ENCODE measurements around the gene DDX42. TPM values are rescaled to one million over a fixed set of nuclear protein-coding genes. Genes with fewer than 3 reads are reported as not detected.

DDX42 gene
- total and polyA plus RNA-seq, 9 of the 15 experiments (the other 6 are each of a cell fraction or from before 2014, with no cell fraction given): 16.5 to 149 (median 87.6) TPM

GRCh38 chr17:63842173-63842539 lies 68.2 kb downstream of the DDX42 start (continued):
- no peak for TF ChIP-seq REST (IDR thresholded peaks at IDR 0.05; ENCODE audit: borderline replicate concordance)
- TF ChIP-seq REST (CRISPR knock-in tag; IDR thresholded peaks at IDR 0.05; ENCODE audit: low read depth): no peak
- no peak for TF ChIP-seq BRCA1 (IDR thresholded peaks at IDR 0.05)
- TF ChIP-seq BRCA1 (CRISPR knock-in tag; IDR thresholded peaks at IDR 0.05): no peak
- TF ChIP-seq CBX3 (IDR thresholded peaks at IDR 0.05; ENCODE audit: borderline replicate concordance in 1 of 2, low read length in 2 of 2): no peak
- TF ChIP-seq RBBP5 (IDR thresholded peaks at IDR 0.05; ENCODE audit: borderline replicate concordance, insufficient read depth, low read length, poor library complexity, severe bottlenecking): peak; percentile 41
- no peak for TF ChIP-seq NFXL1 (CRISPR knock-in tag; IDR thresholded peaks at IDR 0.05)
- no peak for TF ChIP-seq JUNB (CRISPR knock-in tag; conservative IDR thresholded peaks at IDR 0.05)
- TF ChIP-seq FOSL1 (tag; conservative IDR thresholded peaks at IDR 0.05): 0 out of 2 replicates have a peak, but pooled peaks have one; percentile 2
- TF ChIP-seq ZNF75A (CRISPR knock-in tag; IDR thresholded peaks at IDR 0.05): no peak
- no peak for TF ChIP-seq SNIP1 (IDR thresholded peaks at IDR 0.05; ENCODE audit: low read depth)
- no peak for TF ChIP-seq HMGN3 (IDR thresholded peaks at IDR 0.05; ENCODE audit: borderline replicate concordance, extremely low read depth, insufficient read length, low read depth, low read length)
- peak; percentile 58; the same call in 1 of the 2 replicates for TF ChIP-seq PHF8 (IDR thresholded peaks at IDR 0.05; ENCODE audit: borderline replicate concordance, low read length)
- no peak for TF ChIP-seq THAP12 (CRISPR knock-in tag; IDR thresholded peaks at IDR 0.05)
- TF ChIP-seq ZNF764 (CRISPR knock-in tag; IDR thresholded peaks at IDR 0.05; ENCODE audit: low read depth): no peak
- TF ChIP-seq ZSCAN29 (IDR thresholded peaks at IDR 0.05): no peak
- no peak for TF ChIP-seq ILF3 (IDR thresholded peaks at IDR 0.05; ENCODE audit: borderline replicate concordance)
- TF ChIP-seq EP300 (IDR thresholded peaks at IDR 0.05; ENCODE audit: low read length): no peak
- no peak for TF ChIP-seq ZNF280A (IDR thresholded peaks at IDR 0.05; ENCODE audit: low read depth, partially characterized antibody)
